Regular cardiac myocyte (primary cell): ENCODE results near the gene GOLGA8N. TPM values are rescaled to one million over a fixed set of nuclear protein-coding genes. Genes with fewer than 3 reads are reported as not detected.

ENCODE experiments used
- total RNA-seq: library from RNA; depleted of rRNA; stranded (reverse); fragments of >200 nt; gene quantifications from 2 replicates; pipeline ENCODE4 v1.2.3, GENCODE V29; 2014

The GOLGA8N gene
- 1.3 and 9.3 TPM in 2 replicates for total RNA-seq

DNA sequence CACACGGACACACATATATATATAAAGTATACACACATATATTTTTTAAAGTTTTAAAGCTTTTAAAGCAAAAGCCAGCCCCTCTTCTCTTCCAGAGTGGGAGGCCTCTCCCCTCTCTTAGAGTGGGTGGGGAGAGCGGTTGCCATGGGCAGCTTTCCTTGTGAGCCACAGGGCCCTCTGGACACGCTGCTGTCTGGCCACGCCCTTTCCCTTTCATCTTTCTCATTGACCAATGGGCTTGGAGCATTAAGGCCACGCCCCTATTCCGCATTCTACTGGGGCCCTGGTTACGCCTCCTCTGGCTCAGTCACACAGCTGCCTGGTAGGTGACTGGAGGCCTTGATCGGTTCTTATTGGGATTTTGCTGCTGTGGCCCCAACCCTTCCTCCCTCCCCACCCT, at the start of gene GOLGA8N:
TSS of gene GOLGA8N (plus strand) at position 306 of the 400 bp plus-strand sequence.

DNA sequence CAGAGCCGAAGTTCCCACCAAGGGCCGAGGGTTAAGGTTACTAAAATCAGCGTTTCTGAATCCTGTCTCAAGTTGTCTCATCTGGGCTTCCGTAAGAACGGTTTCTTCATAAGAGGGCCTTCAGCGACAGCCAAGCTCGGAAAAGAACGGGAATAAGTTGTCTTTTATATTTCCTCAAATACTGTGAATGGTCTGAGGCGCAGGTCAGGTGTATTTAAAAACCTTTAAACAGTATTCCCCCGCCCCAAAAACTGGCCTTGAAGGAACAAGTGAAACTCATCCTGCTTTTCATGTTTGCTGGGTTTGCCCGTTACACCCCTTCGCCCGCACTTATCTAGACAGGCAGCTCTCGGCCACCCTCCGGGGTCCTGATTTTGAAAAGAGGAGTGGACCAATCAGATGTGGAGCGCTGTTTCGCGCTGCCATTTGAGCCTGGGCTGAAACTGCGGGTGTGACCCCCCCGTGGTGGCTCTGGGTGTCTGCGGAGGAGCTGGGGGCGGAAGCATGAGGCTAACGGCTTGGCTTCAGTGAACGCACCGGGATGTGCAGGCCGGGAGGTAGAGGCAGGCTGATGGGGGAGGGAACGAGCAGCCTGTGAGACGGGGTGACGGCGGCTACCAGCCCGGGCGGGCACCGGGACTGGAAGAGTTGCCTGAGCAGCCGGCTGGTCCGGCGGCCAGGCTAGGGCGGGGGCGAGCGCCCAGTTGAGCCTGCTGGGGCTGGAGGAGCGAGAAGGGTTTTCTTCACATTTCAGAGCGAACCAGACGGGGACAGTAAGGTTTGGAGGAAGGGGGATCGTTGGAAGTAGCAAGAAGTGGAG, 22.0 kb downstream of the GOLGA8N start, which contains the start of gene ARHGAP11A:
TSS of gene ARHGAP11A (plus strand) at position 454 of the 820 bp plus-strand sequence. CDS start 708 bp downstream, outside the sequence.

DNA sequence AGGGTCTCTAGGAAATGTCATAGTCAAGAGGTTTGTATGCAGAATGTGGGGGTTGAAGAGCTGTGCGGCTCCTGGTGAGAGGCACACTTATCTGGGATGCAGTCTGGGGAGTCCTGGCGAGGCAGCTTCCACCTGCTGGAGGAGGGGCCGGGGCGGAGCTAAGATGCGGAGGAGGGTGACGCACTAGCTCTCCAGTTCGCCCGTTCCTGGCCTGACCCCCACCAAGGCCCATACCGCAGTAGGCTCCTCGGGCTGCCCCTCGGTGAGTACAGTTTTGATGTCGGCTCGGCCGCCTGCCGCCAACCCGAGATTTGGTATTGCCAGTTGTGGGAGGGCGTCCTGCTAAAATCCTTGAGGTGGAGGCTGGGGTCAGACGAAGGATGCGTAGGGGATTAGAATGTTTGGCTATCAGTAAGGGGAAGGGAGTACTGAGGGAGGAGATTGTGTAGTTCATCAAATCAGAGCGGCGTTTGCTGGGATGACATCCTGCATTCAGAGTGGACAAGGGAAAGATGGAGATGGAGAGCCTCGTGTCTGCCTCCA, 48.3 kb downstream of the GOLGA8N start, which contains the start of gene SCG5:
TSS of gene SCG5 (plus strand) at position 194 of the 543 bp plus-strand sequence. CDS start 1,883 bp downstream, outside the sequence.

Other genes starting within 250 kb of the GOLGA8N start
- gene GOLGA8K, start 190.2 kb upstream of the GOLGA8N start, total RNA-seq: 0.28 TPM in 1 of 2 replicates, not detected in the other
- 0.56 and 0.58 TPM in 2 replicates for gene GOLGA8O, start 137.8 kb upstream of the GOLGA8N start, total RNA-seq
- gene ARHGAP11A, start 22.0 kb downstream of the GOLGA8N start, total RNA-seq: 7.3 and 40.3 TPM in 2 replicates
- 9.0 and 54.4 TPM in 2 replicates for gene SCG5, start 48.3 kb downstream of the GOLGA8N start, total RNA-seq
- gene GREM1, start 124.5 kb downstream of the GOLGA8N start, total RNA-seq: 84.7 and 543 TPM in 2 replicates